NK-92 (cell line): Measurements from ENCODE around the gene DXO.
A peak's percentile ranks its signal among the peaks of the same experiment; 100 is the strongest.
"Not testable (repeated sequence)": the region's sequence is repeated elsewhere in the genome, so short reads cannot be mapped to it uniquely, and the experiment has no call there.

Experiments used
- DNase-seq: peaks from one replicate; lab custom pipeline; 2025; ENCODE audit not compliant: unreplicated experiment; lab: John Stamatoyannopoulos, UW

The DXO gene

GRCh38 chr6:31958741-31959739 lies 12.9 kb downstream of the DXO start, which contains the start of the genes NELFE and SKIC2:
Gene NELFE, minus strand, starts transcription at chr6:31958971. Its CDS starts 525 bp downstream, at chr6:31958446.
Gene SKIC2, plus strand, starts transcription at chr6:31959175. Its CDS starts 18 bp downstream, at chr6:31959193.
- DNase-seq: peak; percentile 74

DNA sequence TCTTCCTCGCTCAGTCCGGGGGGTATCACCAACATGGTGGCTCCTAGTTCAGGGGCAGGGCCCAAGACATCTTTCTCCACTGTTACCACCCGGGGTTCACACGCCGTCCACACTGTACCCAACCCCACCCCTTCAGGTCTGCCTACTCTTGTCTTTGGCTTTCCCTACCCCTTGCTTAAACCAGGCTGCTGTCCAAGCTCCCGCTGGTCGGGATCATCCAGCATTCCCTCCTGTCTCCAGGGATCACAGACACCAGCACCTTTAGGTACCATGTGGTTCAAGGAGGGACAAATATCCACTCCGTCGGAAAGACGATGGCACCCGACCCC lies 13.6 kb downstream of the DXO start:
- no peak for DNase-seq

GRCh38 chr6:31956796-31957195 lies 15.1 kb downstream of the DXO start:
- no peak for DNase-seq

- DNase-seq: no peak
Measured at GRCh38 chr6:31954511-31954910, 17.4 kb downstream of the DXO start.

DNA sequence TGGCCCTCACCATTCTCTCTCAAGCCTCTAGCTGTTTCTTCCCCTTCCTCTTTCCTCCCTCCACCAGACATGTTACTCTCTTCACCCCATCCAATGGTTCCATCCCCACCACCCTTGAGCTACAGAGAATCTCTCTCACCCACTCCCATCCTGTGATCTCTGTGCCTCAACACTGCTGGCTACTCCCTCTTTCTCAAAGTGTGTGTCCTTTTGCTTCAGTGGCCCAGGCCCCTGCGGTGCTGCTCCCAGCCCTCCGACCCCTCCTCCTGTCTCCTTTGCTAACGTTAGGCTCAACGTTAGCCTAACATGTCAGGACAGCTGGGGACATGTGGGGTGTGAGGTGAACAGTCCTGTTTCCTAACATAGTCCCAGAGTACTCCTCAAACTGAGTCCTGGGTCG lies 19.0 kb downstream of the DXO start:
- DNase-seq: no peak

DNA sequence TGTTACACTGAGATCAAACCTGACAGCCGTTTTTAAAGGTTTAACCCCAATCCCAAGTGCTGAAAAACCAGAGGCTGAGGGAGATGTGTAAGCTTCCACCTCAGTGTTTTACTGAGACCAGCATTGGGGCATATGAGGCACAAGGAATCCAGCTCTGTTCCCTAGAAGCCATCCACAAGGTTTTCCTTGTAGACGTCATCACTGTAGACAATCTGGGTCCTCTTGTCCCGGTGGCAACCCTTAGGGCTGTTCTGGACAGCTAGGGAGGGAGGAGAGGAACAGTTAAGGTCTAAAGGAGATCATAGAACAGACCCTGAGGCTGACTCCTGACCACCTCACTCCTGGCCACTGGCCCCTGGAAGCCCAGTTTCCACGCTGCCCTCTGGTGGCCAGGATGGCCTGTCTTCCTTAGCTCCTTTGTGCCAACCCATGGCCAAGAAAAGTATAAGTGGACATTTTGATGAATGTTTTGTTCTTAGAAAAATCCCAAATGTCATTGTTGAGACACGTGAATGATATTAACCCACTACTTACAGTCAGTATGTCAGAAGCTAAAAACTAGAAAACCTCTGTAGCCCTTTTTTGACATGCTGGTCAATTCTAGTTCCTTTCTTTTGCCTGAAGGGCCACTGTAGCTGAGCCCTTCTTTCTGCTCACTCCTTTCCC lies 19.7 kb downstream of the DXO start:
- DNase-seq: no peak

DNA sequence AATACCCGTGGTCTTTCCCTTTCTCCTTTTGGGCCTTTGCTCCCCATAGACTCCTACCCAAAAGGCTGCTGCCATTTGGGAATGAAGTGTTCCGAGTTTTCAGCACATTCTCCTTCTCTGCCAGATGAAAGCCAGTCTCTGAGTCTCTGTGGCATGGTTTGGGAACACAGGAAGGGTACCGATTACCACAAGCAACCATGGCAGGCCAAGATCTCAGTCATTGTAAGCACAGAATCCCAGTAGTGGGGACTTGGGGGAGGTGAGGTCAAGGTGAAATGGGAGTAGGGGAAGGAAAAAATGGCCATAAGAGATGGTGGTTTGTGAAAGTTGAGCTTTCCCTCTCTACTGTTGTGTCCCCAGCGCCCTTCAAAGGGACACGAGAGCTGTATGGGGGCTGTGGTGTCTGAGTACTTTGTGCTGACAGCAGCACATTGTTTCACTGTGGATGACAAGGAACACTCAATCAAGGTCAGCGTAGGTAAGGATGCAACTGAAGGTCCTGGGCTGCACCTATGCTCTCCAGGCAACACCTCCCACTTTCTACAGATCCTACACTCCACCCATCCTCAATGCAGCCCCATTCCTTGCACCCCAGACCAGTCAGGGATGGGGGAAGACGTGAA lies 21.9 kb downstream of the DXO start:
- no peak for DNase-seq

GRCh38 chr6:31948753-31949413 lies 23.1 kb downstream of the DXO start:
- DNase-seq: no peak

DNA sequence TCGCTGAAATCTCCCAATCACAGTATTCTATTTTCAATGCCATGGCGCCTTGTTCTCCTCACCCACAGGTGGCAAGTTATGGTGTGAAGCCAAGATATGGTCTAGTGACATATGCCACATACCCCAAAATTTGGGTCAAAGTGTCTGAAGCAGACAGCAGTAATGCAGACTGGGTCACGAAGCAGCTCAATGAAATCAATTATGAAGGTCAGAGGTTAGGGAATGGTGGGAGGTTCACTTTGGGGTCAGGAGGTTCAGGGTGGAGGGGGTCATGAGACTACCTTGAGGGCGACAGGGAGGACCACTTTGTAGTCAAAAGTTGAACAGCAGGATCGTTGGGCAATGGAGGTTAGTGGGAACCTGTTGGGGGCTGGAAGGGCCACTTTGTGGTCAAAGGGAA lies 23.6 kb downstream of the DXO start:
- DNase-seq: no peak

DNA sequence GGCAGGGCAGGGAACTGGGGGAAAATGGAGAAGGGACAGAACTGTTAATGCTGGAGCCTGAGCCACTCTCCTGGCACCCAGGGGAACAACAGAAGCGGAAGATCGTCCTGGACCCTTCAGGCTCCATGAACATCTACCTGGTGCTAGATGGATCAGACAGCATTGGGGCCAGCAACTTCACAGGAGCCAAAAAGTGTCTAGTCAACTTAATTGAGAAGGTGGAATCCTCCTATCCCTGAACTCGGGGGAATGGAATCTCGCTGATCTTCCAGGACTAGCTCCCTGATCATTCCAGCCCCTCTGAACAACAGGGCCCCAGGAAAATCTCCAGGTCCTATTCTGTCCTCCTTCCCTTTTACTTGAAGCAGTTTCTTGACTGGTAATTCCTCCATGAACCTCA lies 24.1 kb downstream of the DXO start:
- DNase-seq: no peak

GRCh38 chr6:31947070-31947675 lies 24.8 kb downstream of the DXO start:
- no peak for DNase-seq

DNA sequence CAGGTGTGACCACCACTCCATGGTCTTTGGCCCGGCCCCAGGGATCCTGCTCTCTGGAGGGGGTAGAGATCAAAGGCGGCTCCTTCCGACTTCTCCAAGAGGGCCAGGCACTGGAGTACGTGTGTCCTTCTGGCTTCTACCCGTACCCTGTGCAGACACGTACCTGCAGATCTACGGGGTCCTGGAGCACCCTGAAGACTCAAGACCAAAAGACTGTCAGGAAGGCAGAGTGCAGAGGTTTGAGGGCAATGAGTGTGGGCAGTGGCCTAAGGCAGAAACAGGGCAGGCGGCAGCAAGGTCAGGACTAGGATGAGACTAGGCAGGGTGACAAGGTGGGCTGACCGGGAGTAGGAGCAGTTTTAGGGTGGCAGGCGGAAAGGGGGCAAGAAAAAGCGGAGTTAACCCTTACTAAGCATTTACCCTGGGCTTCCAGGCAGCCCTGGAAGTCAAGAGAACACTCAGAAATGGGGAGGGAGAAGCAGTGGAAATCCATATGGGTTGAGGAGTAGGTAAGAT lies 25.5 kb downstream of the DXO start:
- DNase-seq: no peak

DNA sequence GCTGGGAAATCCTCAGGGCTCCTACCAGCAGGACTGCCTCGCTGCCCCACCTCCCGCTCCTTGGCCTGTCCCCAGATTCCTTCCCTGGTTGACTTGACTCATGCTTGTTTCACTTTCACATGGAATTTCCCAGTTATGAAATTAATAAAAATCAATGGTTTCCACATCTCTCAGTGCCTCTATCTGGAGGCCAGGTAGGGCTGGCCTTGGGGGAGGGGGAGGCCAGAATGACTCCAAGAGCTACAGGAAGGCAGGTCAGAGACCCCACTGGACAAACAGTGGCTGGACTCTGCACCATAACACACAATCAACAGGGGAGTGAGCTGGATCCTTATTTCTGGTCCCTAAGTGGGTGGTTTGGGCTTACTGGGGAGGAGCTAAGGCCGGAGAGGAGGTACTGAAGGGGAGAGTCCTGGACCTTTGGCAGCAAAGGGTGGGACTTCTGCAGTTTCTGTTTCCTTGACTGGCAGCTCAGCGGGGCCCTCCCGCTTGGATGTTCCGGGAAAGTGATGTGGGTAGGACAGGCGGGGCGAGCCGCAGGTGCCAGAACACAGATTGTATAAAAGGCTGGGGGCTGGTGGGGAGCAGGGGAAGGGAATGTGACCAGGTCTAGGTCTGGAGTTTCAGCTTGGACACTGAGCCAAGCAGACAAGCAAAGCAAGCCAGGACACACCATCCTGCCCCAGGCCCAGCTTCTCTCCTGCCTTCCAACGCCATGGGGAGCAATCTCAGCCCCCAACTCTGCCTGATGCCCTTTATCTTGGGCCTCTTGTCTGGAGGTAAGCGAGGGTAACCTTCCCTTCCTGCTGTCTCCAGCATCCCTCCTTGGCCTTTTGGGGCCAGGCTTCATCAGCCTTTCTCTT lies 26.2 kb downstream of the DXO start, which contains the start of gene CFB:
Gene CFB, plus strand, starts transcription at position 589 of the 863 bp plus-strand sequence. Its CDS starts 127 bp downstream, at position 716.
- no peak for DNase-seq

- no peak for DNase-seq
Measured at GRCh38 chr6:31945154-31945506, 26.8 kb downstream of the DXO start.

- DNase-seq: no peak
Measured at GRCh38 chr6:31943742-31944141, 28.2 kb downstream of the DXO start.

GRCh38 chr6:31940256-31940664 lies 31.7 kb downstream of the DXO start:
- no peak for DNase-seq

GRCh38 chr6:31935823-31936222 lies 36.1 kb downstream of the DXO start:
- no peak for DNase-seq

DNA sequence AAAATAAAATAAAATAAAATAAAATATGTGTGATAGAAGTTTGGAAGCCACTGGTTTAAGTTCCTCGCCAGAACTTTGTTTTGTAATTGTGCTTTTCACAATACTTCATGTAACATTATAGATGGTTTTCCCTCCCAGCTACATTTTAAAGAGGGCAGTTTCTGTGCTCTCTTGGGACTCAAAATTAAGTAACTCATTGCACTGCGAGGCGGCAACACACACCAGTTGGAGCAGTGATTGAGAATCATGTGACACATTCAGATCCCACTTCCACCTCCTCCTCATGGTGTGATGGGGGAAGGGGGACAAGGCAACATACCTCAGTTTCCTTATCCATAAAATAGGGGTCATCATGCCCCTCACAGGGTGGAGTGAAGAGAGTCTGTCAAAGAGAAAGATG lies 36.9 kb downstream of the DXO start:
- no peak for DNase-seq

DNA sequence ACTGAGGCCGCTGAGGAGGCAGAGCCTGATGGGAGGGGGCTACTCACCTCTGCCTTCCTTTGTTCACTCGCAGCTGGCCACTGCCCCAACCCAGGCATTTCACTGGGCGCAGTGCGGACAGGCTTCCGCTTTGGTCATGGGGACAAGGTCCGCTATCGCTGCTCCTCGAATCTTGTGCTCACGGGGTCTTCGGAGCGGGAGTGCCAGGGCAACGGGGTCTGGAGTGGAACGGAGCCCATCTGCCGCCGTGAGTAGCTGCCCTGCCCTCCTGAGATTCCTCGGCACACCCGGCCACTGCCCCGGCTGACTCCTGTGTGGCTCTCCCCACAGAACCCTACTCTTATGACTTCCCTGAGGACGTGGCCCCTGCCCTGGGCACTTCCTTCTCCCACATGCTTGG lies 38.4 kb downstream of the DXO start:
- no peak for DNase-seq

DNA sequence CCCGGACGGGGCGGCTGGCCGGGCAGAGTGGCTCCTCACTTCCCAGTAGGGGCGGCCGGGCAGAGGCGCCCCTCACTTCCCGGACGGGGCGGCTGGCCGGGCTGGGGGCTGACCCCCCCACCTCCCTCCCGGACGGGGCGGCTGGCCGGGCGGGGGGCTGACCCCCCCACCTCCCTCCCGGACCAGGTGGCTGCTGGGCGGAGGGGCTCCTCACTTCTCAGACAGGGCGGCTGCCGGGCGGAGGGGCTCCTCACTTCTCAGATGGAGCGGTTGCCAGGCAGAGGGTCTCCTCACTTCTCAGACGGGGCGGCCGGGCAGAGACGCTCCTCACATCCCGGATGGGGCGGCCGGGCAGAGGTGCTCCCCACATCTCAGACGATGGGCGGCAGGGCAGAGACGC lies 39.8 kb downstream of the DXO start:
- DNase-seq: not testable (repeated sequence)
